Body of pancreas (tissue), 4 donors: ENCODE measurements around the gene ING1.

Experiments used
- POLR2A ChIP-seq, 3 donors: fragments of 450-650 bp; IDR thresholded peaks; one replicate each; pipeline ENCODE4 v1.6.1; 2016; ENCODE audit warnings: antibody characterized with exemption in 3 of 3, mild to moderate bottlenecking in 2 of 3
- TF ChIP-seq, protein P1 (sequence below), 7 experiments: fragments of 450-650 bp in 4 of 7; fragments of 200-600 bp in 3 of 7; sonication (generic) in 3 of 7; IDR thresholded peaks; one replicate each; pipeline ENCODE4 v1.5.1; 2016 to 2019; ENCODE audit warnings: antibody characterized with exemption in 7 of 7

DNA sequence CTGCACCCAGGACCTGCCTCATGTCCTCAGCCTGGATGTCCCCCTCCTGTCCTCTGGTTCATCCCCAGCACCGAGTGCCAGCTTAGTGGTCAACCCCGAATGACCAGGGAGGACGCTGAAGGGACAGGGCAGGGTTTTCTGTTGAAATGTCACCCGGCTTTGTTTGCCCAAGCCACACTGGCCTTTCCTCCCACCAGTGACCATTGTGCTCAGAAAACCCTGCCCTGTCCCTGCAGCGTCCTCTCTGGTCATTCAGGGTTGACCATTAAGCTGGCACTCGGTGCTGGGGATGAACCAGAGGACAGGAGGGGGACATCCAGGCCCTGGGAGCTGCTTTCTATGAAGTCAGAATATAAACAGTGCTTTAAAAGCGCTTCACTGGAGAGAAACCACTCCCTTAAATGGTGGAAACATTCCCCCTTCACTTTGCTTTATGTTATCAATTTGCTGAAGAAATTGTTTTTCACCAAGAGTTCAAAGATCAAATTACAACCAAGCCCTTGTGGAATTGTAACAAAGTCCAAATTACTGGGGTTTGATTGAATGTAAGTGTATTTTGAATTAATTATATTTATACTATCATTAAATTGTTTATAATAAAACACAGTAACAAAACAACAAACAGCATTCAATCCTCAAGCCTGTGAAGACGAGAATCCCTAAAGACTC, 29.0 kb upstream of the ING1 start:
- TF ChIP-seq, protein P1, sequence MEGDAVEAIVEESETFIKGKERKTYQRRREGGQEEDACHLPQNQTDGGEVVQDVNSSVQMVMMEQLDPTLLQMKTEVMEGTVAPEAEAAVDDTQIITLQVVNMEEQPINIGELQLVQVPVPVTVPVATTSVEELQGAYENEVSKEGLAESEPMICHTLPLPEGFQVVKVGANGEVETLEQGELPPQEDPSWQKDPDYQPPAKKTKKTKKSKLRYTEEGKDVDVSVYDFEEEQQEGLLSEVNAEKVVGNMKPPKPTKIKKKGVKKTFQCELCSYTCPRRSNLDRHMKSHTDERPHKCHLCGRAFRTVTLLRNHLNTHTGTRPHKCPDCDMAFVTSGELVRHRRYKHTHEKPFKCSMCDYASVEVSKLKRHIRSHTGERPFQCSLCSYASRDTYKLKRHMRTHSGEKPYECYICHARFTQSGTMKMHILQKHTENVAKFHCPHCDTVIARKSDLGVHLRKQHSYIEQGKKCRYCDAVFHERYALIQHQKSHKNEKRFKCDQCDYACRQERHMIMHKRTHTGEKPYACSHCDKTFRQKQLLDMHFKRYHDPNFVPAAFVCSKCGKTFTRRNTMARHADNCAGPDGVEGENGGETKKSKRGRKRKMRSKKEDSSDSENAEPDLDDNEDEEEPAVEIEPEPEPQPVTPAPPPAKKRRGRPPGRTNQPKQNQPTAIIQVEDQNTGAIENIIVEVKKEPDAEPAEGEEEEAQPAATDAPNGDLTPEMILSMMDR (IDR thresholded peaks at IDR 0.05), result no peak
- TF ChIP-seq POLR2A (IDR thresholded peaks at IDR 0.05), result no peak
